Colonic mucosa (tissue), 4 donors: Measurements from ENCODE around the gene PROC. TPM values are rescaled to one million over a fixed set of nuclear protein-coding genes. Genes with fewer than 3 reads are reported as not detected.
"Not testable (repeated sequence)": the region's sequence is repeated elsewhere in the genome, so short reads cannot be mapped to it uniquely, and the experiment has no call there.

Experiments
- DNase-seq: peaks from one replicate; pipeline ENCODE4 v3.0.0-alpha.2; 2020
- H3K27ac ChIP-seq: fragments of 200-600 bp; one replicate; pipeline ENCODE4 v1.8.0; 2021
- H3K27me3 ChIP-seq: fragments of 200-600 bp; one replicate; pipeline ENCODE4 v1.8.0; 2021
- H3K36me3 ChIP-seq: fragments of 200-600 bp; one replicate; pipeline ENCODE4 v1.8.0; 2021
- H3K4me1 ChIP-seq: fragments of 200-600 bp; one replicate; pipeline ENCODE4 v1.8.0; 2021; ENCODE audit warnings: mild to moderate bottlenecking
- H3K4me3 ChIP-seq: fragments of 200-600 bp; one replicate; pipeline ENCODE4 v1.8.0; 2021
- H3K9ac ChIP-seq, 2 donors: one replicate each; pipeline ENCODE4 v1.7.0; 2013; ENCODE audit warnings: control low read depth in 2 of 2, low read depth in 2 of 2, low read length in 2 of 2
- H3K9me3 ChIP-seq: fragments of 200-600 bp; one replicate; pipeline ENCODE4 v1.8.0; 2021
- CTCF ChIP-seq: fragments of 200-600 bp; IDR thresholded peaks from one replicate; pipeline ENCODE4 v1.8.0; 2022; ENCODE audit warnings: antibody characterized with exemption, mild to moderate bottlenecking
- intact Hi-C: fragments of 100-400 bp; cut with DNase I; formaldehyde crosslinking; loops from one replicate; pipeline ENCODE4 v1.14.1; 2022
- total RNA-seq, 2 donors: library from RNA; stranded (reverse); fragmentation: NEBNext Ultra II Directional in 1 of 2; extraction: Animal tissue kit (Norgen Biotek cat#: 25700) in 1 of 2; gene quantifications; one replicate each; pipeline ENCODE4 v1.2.1, GENCODE V29; 2021
- donor health status: healthy.
- donor health status: DM: no; HTN: no; CAD: no.
- donor health status: DM: no; HTN: no; CAD: no.

PROC gene
- total RNA-seq, 2 donors from 2014 or later, result 0.96 to 3.4 TPM

- Histone ChIP-seq H3K9ac (peak overlapping the region in 1 of 2 donors; percentile 38), H3K4me1 (no peaks in the 10 kb centered on the region), H3K4me3 (peak overlapping the region; percentile 54), H3K27me3 (no peaks in the 10 kb centered on the region), H3K9me3 (no peaks in the 10 kb centered on the region), H3K36me3 (no peaks in the 10 kb centered on the region), H3K27ac (peak overlapping the region; percentile 29)
- DNase-seq, result no peak
- intact Hi-C loops, result no loop called here
- TF ChIP-seq CTCF, result no peak
Observed at GRCh38 chr2:127407661-127408003, 10.6 kb upstream of the PROC start.

GRCh38 chr2:127408004-127408806, 10.0 kb upstream of the PROC start:
- no peak for TF ChIP-seq CTCF
- no peaks in the 10 kb centered on the region for H3K36me3 ChIP-seq
- peak overlapping the region; percentile 54 for H3K4me3 ChIP-seq
- H3K9me3 ChIP-seq, result no peaks in the 10 kb centered on the region
- peak overlapping the region; percentile 87 for H3K27ac ChIP-seq
- no peaks in the 10 kb centered on the region for H3K27me3 ChIP-seq
- peak; percentile 92 for DNase-seq
- H3K4me1 ChIP-seq, result no peaks in the 10 kb centered on the region
- intact Hi-C loops, result no loop called here
- H3K9ac ChIP-seq, result peak overlapping the region; percentile 57 to 85

GRCh38 chr2:127408807-127409099, 9.5 kb upstream of the PROC start:
- Histone ChIP-seq H3K27ac (peak overlapping the region; percentile 87), H3K4me3 (peak overlapping the region; percentile 54), H3K9ac (peak overlapping the region; percentile 57 to 85), H3K9me3 (no peaks in the 10 kb centered on the region), H3K4me1 (no peaks in the 10 kb centered on the region), H3K36me3 (no peaks in the 10 kb centered on the region), H3K27me3 (no peaks in the 10 kb centered on the region)
- intact Hi-C loops, result no loop called here
- no peak for TF ChIP-seq CTCF
- no peak for DNase-seq

GRCh38 chr2:127409716-127410115, 8.5 kb upstream of the PROC start:
- H3K27ac ChIP-seq, H3K9ac ChIP-seq, DNase-seq, H3K9me3 ChIP-seq, H3K4me1 ChIP-seq, H3K27me3 ChIP-seq, H3K4me3 ChIP-seq, intact Hi-C loops, H3K36me3 ChIP-seq: not testable (repeated sequence)

DNA sequence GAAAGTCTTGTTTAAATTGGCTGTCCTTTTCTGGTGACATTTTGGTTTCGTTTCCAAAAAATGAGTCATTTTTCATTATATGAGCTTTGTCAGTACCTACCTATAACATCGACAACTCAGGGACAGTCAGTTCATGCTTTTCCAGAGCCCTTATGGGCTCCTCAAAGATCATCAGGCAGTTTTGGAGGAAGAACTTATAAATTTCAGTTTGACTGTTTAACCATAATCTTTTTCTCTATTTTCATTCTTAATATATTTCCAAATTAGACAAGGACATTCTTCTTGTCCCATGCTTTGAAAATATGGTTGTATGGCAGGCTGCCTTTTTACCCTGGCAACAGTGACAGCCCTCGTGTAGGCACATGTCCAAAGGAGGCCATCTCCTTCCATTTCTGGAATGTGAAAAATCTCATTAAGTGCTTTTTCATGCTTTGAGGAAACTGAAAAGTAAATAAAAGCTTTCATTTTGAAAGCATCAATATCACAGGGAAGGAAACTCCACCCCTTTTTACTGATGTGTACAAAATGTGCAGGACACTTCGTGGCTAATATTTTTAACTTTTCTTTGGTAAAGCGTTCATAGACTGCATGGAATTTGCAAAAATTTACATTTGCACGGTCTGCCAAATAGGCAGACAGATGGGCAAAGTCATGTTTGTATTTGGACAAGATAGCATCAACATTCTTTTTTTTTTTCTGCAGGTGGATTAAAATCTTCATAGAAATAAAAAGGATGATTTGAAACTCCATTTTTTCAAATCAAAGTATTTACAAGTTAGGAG, 7.2 kb upstream of the PROC start:
- no peak overlapping the region for H3K4me3 ChIP-seq
- peaks cover 6% of the 10 kb centered on the region for H3K4me1 ChIP-seq
- H3K9me3 ChIP-seq, result no peaks in the 10 kb centered on the region
- H3K9ac ChIP-seq, result no peak overlapping the region
- no peak for DNase-seq
- H3K27me3 ChIP-seq, result no peaks in the 10 kb centered on the region
- H3K36me3 ChIP-seq, result no peaks in the 10 kb centered on the region
- TF ChIP-seq CTCF, result no peak
- intact Hi-C loops, result no loop called here
- peak overlapping the region; percentile 29 for H3K27ac ChIP-seq
